CD4-positive, alpha-beta T cell (primary cell): ENCODE measurements around the gene TMEM121. TPM values are rescaled to one million over a fixed set of nuclear protein-coding genes. Genes with fewer than 3 reads are reported as not detected.

Experiments used
- ATAC-seq: fragments of 200-7000 bp; cut with Tn5 transposase; one replicate; pipeline ENCODE4 v1.10.0; 2022; ENCODE audit warnings: mild to moderate bottlenecking; ENCODE audit not compliant: poor library complexity
- CTCF ChIA-PET: fragments of 350-600 bp; sonication (Branson Sonifier 250); formaldehyde crosslinking; loops from one replicate; lab custom pipeline; 2021; ENCODE audit warnings: antibody characterized with exemption, inconsistent platforms; lab: Charles Lee
- POLR2A ChIA-PET: fragments of 350-600 bp; sonication (Branson Sonifier 250); formaldehyde crosslinking; loops from one replicate; lab custom pipeline; 2021; ENCODE audit warnings: antibody characterized with exemption, inconsistent platforms; lab: Charles Lee
- DNase-seq, 14 experiments: peaks; one replicate each; pipeline ENCODE4 v3.0.0-alpha.2; 2013 to 2020; ENCODE audit warnings: mixed read lengths in 2 of 14
- H3K27ac ChIP-seq, 2 donors: one replicate each; pipeline versions ENCODE4 v1.5.1 to v1.7.0; 2013; ENCODE audit warnings: low read length in 2 of 2, low read depth in 1 of 2, mild to moderate bottlenecking in 1 of 2
- H3K27me3 ChIP-seq, 2 experiments: 1 replicate in 1 of 2; 2 replicates in 1 of 2; pipeline versions ENCODE4 v1.6.1 to v1.7.0; 2013; ENCODE audit warnings: low read length in 2 of 2, control low read depth in 1 of 2, mild to moderate bottlenecking in 1 of 2, moderate library complexity in 1 of 2; ENCODE audit not compliant: insufficient read depth in 2 of 2, control insufficient read depth in 1 of 2
- H3K36me3 ChIP-seq: one replicate; pipeline ENCODE4 v1.6.1; 2013; ENCODE audit warnings: low read length, control low read depth; ENCODE audit not compliant: insufficient read depth
- H3K4me1 ChIP-seq: one replicate; pipeline ENCODE4 v1.6.1; 2013; ENCODE audit warnings: low read length, control low read depth; ENCODE audit not compliant: insufficient read depth
- H3K4me3 ChIP-seq: one replicate; pipeline ENCODE4 v1.5.1; 2013; ENCODE audit warnings: mild to moderate bottlenecking, low read length, moderate library complexity
- H3K9me3 ChIP-seq, 2 experiments: 1 replicate in 1 of 2; 2 replicates in 1 of 2; pipeline versions ENCODE4 v1.6.1 to v1.7.0; 2013; ENCODE audit warnings: low read length in 2 of 2, mild to moderate bottlenecking in 2 of 2, control low read depth in 1 of 2, moderate library complexity in 1 of 2; ENCODE audit not compliant: control insufficient read depth in 1 of 2, insufficient read depth in 1 of 2
- H3K27ac Mint-ChIP-seq: one replicate; pipeline ENCODE4 v1.8.0; 2020; ENCODE audit warnings: mixed read lengths
- H3K27me3 Mint-ChIP-seq: one replicate; pipeline ENCODE4 v1.8.0; 2021; ENCODE audit warnings: mixed read lengths
- H3K36me3 Mint-ChIP-seq: one replicate; pipeline ENCODE4 v1.8.0; 2021; ENCODE audit warnings: low read depth, mixed read lengths
- H3K4me1 Mint-ChIP-seq: one replicate; pipeline ENCODE4 v1.8.0; 2021; ENCODE audit warnings: low read depth, mixed read lengths
- H3K4me3 Mint-ChIP-seq: one replicate; pipeline ENCODE4 v1.8.0; 2020; ENCODE audit warnings: mild to moderate bottlenecking, mixed read lengths
- H3K9me3 Mint-ChIP-seq: one replicate; pipeline ENCODE4 v1.8.0; 2020; ENCODE audit warnings: mixed read lengths
- CTCF ChIP-seq: fragments of 200-600 bp; IDR thresholded peaks from one replicate; pipeline ENCODE4 v1.8.0; 2022; ENCODE audit warnings: antibody characterized with exemption, mild to moderate bottlenecking
- intact Hi-C, 2 experiments: fragments of 100-400 bp; cut with DNase I in 1 of 2; cut with micrococcal nuclease in 1 of 2; formaldehyde crosslinking; loops; one replicate each; pipeline versions ENCODE4 v1.15.1 to v1.9.0; 2023 to 2025; cut with DNase I, micrococcal nuclease
- total RNA-seq, 174 experiments: library from RNA in 2 of 174; stranded (reverse) in 2 of 174; gene quantifications; one replicate each; pipeline ENCODE4 v1.2.3 and lab custom pipeline; 2021 to 2026

The TMEM121 gene
- total RNA-seq, 2 experiments from 2014 or later: 1.6 to 1.7 TPM

GRCh38 chr14:105547741-105548169 is 21.4 kb downstream of the TMEM121 start:
- no peaks in the 10 kb centered on the region for H3K27me3 ChIP-seq
- ATAC-seq: no peak
- no peaks in the 10 kb centered on the region for H3K4me1 Mint-ChIP-seq
- H3K9me3 ChIP-seq: peaks cover 0 to 9% of the 10 kb centered on the region in 2 experiments
- H3K27me3 Mint-ChIP-seq: peaks cover 20% of the 10 kb centered on the region
- no peaks in the 10 kb centered on the region for H3K36me3 Mint-ChIP-seq
- TF ChIP-seq CTCF: no peak
- peaks cover 3% of the 10 kb centered on the region for H3K9me3 Mint-ChIP-seq
- no peaks in the 10 kb centered on the region for H3K4me1 ChIP-seq
- CTCF ChIA-PET: interaction anchor here (0.6 kb wide), 1 partner anchor 99 kb away, joined by 3 read pairs; no protein-coding TSS in a partner anchor
- intact Hi-C loops: no loop called here
- H3K36me3 ChIP-seq: no peaks in the 10 kb centered on the region
- H3K27ac Mint-ChIP-seq: no peak overlapping the region
- no peak for DNase-seq
- no peak overlapping the region for H3K27ac ChIP-seq
- H3K4me3 Mint-ChIP-seq: no peak overlapping the region
- no peak overlapping the region for H3K4me3 ChIP-seq
- POLR2A ChIA-PET: interaction anchor here (0.7 kb wide), 1 partner anchor 997 kb away, joined by 3 read pairs; no protein-coding TSS in a partner anchor

DNA sequence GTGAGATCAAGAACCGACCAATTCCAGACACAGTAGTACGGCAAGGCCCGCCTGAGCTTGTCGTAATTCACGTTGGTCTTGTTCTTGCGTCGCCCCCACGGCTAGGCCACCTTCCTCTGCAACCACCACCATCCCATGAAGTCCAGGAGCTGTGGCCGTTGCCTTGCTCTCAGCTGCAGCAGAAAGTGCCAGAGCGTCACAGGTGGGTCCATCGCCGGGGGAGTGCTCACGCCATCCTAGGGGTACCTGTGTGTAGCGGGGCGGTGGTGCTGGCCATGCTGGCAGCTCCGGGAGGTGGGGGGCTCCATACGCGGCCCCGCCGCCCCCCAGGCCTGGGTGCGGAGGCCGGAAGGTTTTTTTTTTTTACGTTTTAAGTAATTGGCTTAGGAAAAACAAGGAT is 23.1 kb downstream of the TMEM121 start:
- Histone ChIP-seq H3K4me3 (no peak overlapping the region), H3K36me3 (no peaks in the 10 kb centered on the region), H3K27ac (no peak overlapping the region), H3K4me1 (no peaks in the 10 kb centered on the region), H3K27me3 (no peaks in the 10 kb centered on the region), H3K9me3 (no peaks in the 10 kb centered on the region)
- H3K27me3 Mint-ChIP-seq: peaks cover 21% of the 10 kb centered on the region
- intact Hi-C loops: no loop called here
- no peaks in the 10 kb centered on the region for H3K9me3 Mint-ChIP-seq
- no peak overlapping the region for H3K4me3 Mint-ChIP-seq
- ATAC-seq (no peak), DNase-seq (no peak)
- TF ChIP-seq CTCF: no peak
- no peaks in the 10 kb centered on the region for H3K36me3 Mint-ChIP-seq
- CTCF ChIA-PET: no interaction called here
- no peaks in the 10 kb centered on the region for H3K4me1 Mint-ChIP-seq
- POLR2A ChIA-PET: no interaction called here
- no peak overlapping the region for H3K27ac Mint-ChIP-seq

DNA sequence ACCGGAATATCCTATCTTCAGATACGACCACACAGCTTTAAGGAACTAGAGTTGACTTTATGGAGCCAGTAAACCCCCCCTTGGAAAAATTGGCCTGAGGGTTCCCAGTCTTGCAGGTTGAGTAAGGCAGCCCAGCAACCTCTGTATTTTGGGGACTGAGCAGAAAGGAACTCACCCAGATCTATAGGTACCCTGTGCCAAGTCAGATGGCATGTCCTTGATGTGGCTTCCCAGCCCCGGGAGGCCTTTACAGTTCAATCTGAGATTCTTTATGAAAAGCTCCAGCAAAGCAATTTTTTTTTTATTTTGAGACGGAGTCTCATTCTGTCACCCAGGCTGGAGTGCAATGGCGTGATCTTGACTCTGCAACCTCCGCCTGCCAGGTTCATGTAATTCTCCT is 27.6 kb downstream of the TMEM121 start:
- Mint-ChIP-seq H3K27ac (no peak overlapping the region), H3K36me3 (no peaks in the 10 kb centered on the region), H3K4me3 (no peak overlapping the region), H3K9me3 (no peaks in the 10 kb centered on the region), H3K27me3 (peaks cover 28% of the 10 kb centered on the region), H3K4me1 (no peaks in the 10 kb centered on the region)
- DNase-seq (no peak), ATAC-seq (no peak)
- ChIA-PET CTCF (no interaction called here), POLR2A (no interaction called here)
- intact Hi-C loops: loop anchor here in 1 of 2 experiments (10.0 kb wide), 1 partner anchor 511 kb away; no protein-coding TSS in a partner anchor
- Histone ChIP-seq H3K27me3 (no peaks in the 10 kb centered on the region), H3K4me3 (no peak overlapping the region), H3K27ac (no peak overlapping the region), H3K4me1 (no peaks in the 10 kb centered on the region), H3K36me3 (no peaks in the 10 kb centered on the region), H3K9me3 (no peaks in the 10 kb centered on the region)
- no peak for TF ChIP-seq CTCF
